ENCODE results near the gene ANKRD13D. TPM values are rescaled to one million over a fixed set of nuclear protein-coding genes. Genes with fewer than 3 reads are reported as not detected.

ANKRD13D gene
- polyA plus RNA-seq, 5 donors = 33.2 to 53.5 (median 47.0) TPM

DNA sequence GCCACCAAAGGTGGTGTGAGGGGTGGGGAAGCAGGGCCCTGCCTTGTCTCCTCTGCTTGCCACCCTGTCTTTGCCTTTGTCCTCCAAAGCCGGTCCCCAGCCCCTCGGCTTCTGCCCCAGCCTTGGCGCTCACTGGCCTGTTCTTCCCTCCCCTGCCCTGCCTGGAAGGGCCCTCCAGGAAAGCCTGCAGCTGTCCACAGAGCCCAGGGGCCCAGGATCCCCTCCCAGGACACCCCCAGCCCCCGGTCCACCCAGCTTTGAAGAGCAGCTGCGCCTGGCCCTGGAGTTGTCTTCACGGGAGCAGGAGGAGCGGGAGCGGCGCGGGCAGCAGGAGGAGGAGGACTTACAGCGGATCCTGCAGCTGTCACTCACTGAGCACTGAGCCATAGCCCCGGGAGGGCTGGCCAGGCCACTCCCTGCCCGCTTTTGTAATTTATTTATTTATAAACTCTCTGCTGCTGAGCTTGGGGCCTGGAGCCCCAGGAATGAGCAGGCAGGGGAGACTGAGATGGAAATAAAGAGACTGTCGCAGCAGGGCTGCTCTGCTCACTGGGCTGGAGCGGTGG lies 12.9 kb downstream of the ANKRD13D start:
- peak in 1 of 2 donors; percentile 33 for DNase-seq

DNA sequence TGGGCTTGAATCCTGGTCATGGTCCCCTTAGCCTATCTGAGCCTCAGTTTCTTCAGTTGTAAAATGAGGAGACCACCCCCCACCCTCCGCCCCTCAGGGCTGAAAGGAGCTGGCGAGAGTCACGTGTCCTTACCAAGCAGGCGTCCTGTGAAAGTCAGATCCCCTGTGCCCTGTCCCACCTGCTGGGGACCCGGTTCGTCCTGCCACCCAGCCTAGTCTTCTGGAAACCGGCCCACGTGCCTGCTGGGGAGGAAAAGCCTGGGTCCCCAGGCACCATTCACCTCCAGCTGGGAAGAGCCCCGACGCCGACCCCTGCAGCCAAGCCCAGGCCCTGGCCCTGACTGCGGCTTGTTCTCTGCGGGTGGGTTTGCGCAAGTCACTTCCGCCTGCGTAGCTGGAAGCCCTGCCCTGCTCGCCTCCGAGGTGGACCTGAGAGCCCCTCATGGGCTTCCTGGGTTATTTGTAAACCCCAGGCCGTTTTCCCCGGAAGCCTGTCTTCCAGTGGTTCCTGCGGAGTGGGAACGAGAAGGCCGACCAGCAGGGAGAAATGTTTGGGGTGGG lies 13.5 kb downstream of the ANKRD13D start:
- DNase-seq = no peak

DNA sequence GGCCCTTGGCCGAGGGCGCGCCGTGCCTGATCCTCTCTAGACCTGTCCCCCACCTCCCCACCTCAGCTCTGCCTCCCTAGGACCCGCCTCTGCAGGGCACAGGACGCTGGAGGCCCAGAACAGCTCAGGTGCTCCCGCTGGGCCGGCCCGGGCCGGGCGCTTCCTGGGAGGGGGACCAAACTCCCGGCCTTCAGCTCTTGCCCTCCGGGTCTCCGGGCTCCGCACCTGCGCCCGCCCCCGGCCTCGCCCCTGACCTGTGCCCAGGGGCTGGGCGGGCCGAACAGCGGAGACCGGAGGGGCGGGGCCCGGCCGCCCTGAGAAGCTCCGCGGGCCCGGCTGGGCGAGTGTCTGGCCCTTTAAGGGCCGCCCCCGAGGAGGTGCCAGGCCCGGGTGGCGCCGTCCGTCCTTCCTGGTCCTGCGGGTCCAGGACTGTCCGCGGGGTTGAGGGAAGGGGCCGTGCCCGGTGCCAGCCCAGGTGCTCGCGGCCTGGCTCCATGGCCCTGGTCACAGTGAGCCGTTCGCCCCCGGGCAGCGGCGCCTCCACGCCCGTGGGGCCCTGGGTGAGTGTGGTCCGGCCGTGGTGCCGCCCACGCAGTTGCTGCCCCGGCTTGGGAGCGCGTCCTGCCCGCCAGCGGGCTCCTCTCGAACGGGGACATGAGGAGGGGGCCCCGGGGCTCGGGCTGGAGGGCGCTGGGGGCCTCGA lies 14.2 kb downstream of the ANKRD13D start, which contains the start of gene SSH3:
TSS of gene SSH3 (plus strand) at position 399 of the 703 bp plus-strand sequence. CDS start at position 495, 96 bp downstream.
- peak in 1 of 2 donors; percentile 63 for DNase-seq

- no peak for DNase-seq
Observed at GRCh38 chr11:67303835-67304411, 14.8 kb downstream of the ANKRD13D start.

GRCh38 chr11:67304511-67305113 lies 15.5 kb downstream of the ANKRD13D start:
- no peak for DNase-seq

- DNase-seq = no peak
Observed at GRCh38 chr11:67306769-67307544, 17.9 kb downstream of the ANKRD13D start.

DNA sequence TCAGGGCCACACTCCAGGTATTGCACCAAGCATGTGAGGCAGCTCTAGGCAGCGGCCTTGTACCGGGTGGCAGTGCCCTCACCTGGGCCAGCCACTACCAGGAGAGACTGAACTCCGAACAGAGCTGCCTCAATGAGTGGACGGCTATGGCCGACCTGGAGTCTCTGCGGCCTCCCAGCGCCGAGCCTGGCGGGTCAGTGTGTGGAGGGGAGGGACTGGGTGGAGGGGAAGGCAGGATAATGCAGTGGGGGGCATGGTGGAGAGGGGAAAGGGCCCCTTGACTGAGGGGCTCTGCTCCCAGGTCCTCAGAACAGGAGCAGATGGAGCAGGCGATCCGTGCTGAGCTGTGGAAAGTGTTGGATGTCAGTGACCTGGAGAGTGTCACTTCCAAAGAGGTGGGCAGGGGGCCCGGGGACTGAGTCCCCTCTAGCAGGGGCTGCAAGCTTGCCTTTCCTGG lies 18.5 kb downstream of the ANKRD13D start:
- DNase-seq = no peak

DNA sequence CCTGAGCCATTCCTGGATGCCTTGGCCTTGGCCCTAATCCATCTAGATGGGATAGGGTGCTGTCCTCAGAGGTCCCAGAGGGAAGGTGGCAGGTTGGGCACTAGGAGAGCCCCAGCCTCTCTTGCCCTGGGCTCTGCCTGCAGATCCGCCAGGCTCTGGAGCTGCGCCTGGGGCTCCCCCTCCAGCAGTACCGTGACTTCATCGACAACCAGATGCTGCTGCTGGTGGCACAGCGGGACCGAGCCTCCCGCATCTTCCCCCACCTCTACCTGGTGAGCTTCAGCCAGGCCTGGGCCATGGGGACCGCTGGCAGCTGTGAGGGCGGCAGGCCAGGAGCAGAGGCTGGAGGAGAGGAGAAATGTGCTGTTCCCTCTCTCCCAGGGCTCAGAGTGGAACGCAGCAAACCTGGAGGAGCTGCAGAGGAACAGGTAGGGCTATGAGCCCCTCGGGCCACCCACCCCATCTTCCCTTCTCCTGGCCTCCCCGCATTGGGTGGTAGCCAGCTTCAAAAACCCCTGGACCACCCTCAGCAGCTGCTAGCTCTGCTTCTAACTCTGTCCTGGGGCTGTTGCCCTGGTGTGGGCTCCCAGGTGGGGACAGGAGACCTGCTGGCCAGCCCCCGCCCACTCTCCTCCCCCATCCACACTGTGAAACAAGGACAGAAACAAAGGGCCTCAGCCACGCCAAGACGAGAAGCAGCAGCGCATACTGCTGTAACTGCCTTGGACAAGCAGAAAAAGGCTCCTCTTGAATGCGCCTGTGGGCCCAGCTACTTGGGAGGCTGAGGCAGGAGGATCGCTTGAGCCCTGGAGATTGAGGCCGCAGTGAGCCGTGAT lies 19.1 kb downstream of the ANKRD13D start:
- DNase-seq = no peak

GRCh38 chr11:67309166-67309565 lies 20.1 kb downstream of the ANKRD13D start:
- DNase-seq = no peak

DNA sequence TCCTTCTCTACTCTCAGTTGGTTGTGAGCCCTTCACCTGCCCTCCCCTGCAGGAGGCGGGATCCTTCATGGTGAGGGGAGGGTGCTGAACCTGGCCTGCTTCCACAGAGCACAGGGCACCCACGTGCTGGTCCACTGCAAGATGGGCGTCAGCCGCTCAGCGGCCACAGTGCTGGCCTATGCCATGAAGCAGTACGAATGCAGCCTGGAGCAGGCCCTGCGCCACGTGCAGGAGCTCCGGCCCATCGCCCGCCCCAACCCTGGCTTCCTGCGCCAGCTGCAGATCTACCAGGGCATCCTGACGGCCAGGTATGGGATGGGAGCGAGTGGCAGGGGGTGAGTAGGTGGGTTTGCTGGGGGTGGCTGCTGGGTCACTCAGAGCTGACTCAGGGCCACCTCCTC lies 20.6 kb downstream of the ANKRD13D start:
- no peak for DNase-seq

DNA sequence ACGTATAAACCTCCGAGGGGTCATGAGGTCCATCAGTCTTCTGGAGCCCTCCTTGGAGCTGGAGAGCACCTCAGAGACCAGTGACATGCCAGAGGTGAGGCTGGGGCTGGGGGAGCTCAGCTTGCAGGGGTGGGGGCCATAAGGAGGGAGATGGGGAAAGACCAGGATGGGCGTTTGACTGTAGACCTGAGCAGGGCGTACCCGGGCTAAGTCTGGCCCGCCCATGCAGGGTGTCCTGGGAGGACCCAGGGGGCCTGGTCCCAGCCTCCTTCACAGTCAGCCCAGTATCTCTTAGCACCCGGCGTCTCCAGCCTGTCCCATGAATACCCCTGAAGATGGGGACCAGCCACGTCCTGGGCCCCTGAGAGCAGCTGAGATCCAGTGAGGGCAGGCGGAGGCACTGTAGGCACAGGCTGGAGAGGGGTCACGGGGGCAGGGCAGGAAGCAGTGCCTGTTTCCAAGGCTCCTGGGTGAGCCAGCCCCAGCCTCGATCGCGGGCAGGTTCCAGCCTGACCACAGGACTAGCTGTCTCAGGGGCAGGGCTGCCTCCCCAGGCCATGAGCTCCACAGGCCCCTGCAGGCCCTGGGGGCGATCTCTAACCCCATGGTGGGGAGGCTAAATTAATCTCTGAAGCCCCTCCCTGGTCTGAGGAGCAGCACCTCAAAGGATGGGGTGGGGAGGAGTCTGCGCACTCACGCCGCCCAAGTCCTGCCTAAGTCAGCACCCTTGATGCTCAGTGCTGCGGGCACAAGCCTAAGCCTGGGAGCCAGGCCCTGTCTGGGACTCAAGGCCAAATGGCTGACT lies 21.3 kb downstream of the ANKRD13D start:
- no peak for DNase-seq

DNA sequence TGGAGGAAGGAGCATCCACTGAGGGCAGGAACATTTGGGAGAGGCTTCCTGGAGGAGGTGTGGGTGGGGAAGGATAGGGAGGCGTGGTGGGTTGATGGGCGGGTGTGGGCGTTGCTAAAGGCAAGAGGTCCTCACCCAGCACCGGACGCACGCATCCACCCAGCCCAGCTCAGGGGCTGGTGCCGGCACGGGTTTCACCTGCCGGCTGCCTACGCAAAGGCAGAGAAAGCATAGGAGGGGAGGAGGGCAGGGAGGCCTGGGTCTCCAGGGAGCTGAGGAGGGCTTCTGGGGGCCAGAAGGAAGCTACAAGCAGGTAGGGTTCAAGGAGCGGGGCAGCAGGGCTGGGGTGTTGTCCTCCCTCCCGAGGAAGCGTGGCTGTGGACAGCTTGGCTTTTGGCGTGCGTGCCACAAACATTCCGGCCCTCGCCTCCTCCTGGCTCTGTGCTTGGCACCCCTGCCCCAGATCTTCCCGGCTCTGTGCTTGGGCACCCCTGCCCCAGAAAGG lies 22.0 kb downstream of the ANKRD13D start:
- DNase-seq = no peak

- no peak for DNase-seq
Observed at GRCh38 chr11:67311556-67312082, 22.5 kb downstream of the ANKRD13D start.

DNA sequence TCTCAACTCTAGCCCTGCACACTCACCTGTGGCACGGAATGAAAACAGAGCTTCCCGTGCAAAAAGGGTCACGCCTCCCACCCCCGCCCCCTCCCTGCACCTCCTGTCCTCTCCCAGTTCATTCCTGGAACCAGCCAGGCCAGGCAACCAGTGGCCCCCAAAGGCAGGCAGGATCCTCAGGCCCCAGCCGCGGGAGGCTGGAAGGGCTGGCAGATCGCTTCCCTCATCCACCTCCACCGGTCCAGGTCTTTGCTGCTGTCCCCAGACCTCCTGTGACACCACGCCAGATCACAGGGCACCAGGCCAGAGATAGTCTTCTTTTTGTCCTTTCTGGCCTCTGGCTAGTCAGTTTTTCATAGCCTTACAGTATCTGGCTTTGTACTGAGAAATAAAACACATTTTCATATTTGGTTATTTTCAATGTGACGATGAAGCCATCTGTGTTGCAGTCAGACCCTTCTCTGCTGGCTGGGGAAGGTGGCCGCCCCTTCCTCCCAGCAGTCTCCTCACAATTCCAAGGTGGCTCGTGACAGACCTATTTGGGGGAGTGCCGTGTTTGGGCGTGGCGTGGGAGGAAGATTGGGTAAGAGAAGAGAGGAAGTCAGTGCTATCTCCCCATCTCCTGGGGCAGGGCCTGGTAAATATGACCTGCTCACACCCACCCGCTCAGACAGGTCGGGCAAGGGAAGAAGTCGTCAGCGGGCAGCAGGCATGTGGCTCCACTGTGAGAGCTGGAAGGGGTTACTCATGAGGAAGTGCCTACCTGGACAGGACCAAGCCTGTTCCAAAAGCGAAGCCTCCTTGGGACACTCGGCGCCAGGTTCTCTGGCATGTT lies 23.3 kb downstream of the ANKRD13D start:
- DNase-seq = no peak

DNA sequence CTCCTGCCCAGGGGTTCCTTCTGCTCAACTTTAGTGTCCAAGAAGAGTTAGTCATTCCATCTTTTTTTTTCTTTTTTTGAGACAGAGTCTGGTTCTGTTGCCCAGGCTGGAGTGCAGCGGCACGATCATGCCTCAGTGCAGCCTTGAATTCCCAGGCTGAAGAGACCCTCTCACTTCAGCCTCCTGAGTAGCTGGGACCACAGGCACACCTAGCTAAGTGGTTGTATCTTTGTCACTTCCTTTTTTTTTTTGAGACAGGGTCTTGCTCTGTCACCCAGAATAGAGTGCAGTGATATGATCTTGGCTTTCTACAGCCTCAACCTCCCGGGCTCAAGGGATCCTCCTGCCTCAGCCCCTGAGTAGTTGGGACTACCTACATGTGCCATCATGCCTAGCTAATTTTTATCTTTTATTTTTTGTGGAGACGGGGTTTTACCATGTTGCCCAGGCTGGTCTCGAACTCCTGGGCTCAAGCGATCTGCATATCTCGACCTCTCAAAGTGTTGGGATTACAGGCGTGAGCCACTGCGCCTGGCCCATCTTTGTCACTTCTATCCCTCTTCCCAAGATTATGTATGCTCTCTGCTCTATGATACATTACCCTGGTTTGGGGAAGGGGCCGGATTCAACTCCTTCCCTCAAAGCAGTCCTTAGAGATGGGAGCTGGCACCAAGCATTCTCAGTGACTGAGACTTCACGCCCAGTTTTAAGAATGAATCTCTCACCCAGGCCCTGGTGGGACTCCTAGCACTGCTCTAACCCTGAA lies 24.2 kb downstream of the ANKRD13D start:
- DNase-seq = no peak

- DNase-seq = no peak
Observed at GRCh38 chr11:67314218-67314617, 25.1 kb downstream of the ANKRD13D start.

GRCh38 chr11:67315325-67315909 lies 26.3 kb downstream of the ANKRD13D start:
- no peak for DNase-seq
